Measurements from ENCODE around the gene MZT2B. TPM values are rescaled to one million over a fixed set of nuclear protein-coding genes. Genes with fewer than 3 reads are reported as not detected.
"Not testable (repeated sequence)": the region's sequence is repeated elsewhere in the genome, so short reads cannot be mapped to it uniquely, and the experiment has no call there.

MZT2B gene
- total and polyA plus RNA-seq, 2 donors (not counting 1 experiment from before 2014, with no cell fraction given) = 119 to 152 TPM

- H3K4me3 Mint-ChIP-seq; H3K9me3 Mint-ChIP-seq (ENCODE audit: insufficient read depth): not testable (repeated sequence)
- WGBS (ENCODE audit: insufficient coverage) = 77% methylated on average over 11 of the region's 16 CpGs
Observed at GRCh38 chr2:130155956-130156623, 26.0 kb upstream of the MZT2B start.

More at GRCh38 chr2:130155956-130156623, 26.0 kb upstream of the MZT2B start:
- H3K4me3 ChIP-seq (ENCODE audit: control extremely low read depth in 1 of 5, extremely low read depth in 1 of 5, insufficient read depth in 1 of 5, low read depth in 2 of 5, low read length in 4 of 5); H3K27me3 ChIP-seq (replicated peaks in 1 of 4; ENCODE audit: control extremely low read depth in 1 of 4, control insufficient read depth in 3 of 4, insufficient read depth in 4 of 4, low read length in 3 of 4); H4K20me1 ChIP-seq (ENCODE audit: control insufficient read depth, insufficient read depth, low read length, poor library complexity, severe bottlenecking); H2AFZ ChIP-seq (ENCODE audit: insufficient read depth, low read depth, low read length, poor library complexity, severe bottlenecking); intact Hi-C loops (cut with micrococcal nuclease); H3K27ac ChIP-seq (ENCODE audit: low read length in 2 of 2); POLR2A ChIA-PET; H3K27me3 Mint-ChIP-seq; ATAC-seq (ENCODE audit: low read depth); H3K4me2 ChIP-seq (replicated peaks; ENCODE audit: low read depth, low read length, poor library complexity, severe bottlenecking); H3K9ac ChIP-seq (ENCODE audit: low read length); H3K9me3 ChIP-seq (ENCODE audit: control extremely low read depth in 1 of 3, control insufficient read depth in 2 of 3, insufficient read depth in 1 of 3, low read length in 2 of 3); H3K79me2 ChIP-seq (ENCODE audit: control insufficient read depth, insufficient read depth, low read length): not testable (repeated sequence)
- Mint-ChIP-seq H3K4me1 (peaks cover 33% of the 10 kb centered on the region), H3K27ac (peak overlapping the region; percentile 50)
- DNase-seq = peak; percentile 58
- peaks cover 24 to 32% of the 10 kb centered on the region in 2 donors for H3K4me1 ChIP-seq (ENCODE audit: control insufficient read depth in 2 of 2, insufficient read depth in 2 of 2, low read length in 2 of 2)
- CTCF ChIA-PET = interaction anchor here (0.8 to 1.8 kb wide), 4 partner anchors 9 to 178 kb away, joined by 3 to 13 read pairs (median 5); partner anchors contain the start of gene SMPD4
- H3K36me3 ChIP-seq (replicated peaks in 1 of 2; ENCODE audit: control extremely low read depth in 1 of 2, control insufficient read depth in 1 of 2, extremely low read depth in 1 of 2, insufficient read depth in 2 of 2, low read length in 1 of 2) = peaks cover 0 to 13% of the 10 kb centered on the region in 2 experiments
- TF ChIP-seq CTCF (IDR thresholded peaks at IDR 0.05) = peak; percentile 64
